Measurements from ENCODE around the gene ICE1.

GRCh38 chr5:5381310-5381913 is 41.1 kb upstream of the ICE1 start:
- TF ChIP-seq CTCF (optimal IDR thresholded peaks at IDR 0.05 in 1 of 3, IDR thresholded peaks at IDR 0.05 in 1 of 3, conservative IDR thresholded peaks at IDR 0.05 in 1 of 3; ENCODE audit: extremely low read depth in 1 of 3, insufficient read depth in 2 of 3, low read length in 3 of 3): no peak
- no peak for TF ChIP-seq EZH2 (IDR thresholded peaks at IDR 0.05; ENCODE audit: low read length)
